ENCODE measurements around the gene DEDD2.
A peak's percentile ranks its signal among the peaks of the same experiment; 100 is the strongest.

The DEDD2 gene

DNA sequence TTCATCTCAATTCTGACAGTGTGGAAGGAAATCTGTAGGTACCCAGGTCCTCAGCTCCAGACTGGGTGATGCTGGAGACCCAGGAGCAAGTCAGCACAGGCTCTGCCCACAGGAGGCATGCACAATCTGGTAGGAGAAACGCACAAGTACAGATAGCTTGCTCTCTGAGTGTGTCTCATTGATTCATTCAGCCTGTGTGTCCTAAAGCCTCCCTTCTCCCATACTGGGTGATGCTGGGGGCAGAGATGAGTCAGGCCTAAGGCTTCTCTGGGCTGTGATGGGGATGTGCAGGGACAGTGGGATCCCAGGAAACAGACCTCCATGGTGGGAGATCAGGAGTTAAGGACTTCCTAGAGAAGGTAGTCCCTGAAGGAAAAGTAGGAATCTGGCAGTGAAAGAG is 9.4 kb upstream of the DEDD2 start:
- no peak for DNase-seq

DNA sequence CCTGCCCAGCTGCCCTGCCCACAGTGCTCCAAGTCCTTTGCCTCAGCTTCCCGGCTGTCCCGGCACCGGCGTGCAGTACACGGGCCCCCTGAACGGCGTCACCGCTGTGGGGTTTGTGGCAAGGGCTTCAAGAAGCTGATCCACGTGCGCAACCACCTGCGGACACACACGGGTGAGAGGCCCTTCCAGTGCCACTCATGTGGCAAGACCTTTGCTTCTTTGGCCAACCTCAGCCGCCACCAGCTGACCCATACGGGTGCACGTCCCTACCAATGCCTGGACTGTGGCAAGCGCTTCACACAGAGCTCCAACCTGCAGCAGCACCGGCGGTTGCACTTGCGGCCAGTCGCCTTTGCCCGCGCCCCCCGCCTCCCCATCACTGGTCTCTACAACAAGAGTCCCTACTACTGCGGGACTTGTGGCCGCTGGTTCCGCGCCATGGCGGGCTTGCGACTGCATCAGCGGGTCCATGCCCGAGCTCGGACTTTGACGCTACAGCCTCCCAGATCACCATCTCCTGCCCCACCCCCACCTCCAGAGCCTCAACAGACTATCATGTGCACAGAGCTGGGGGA is 8.3 kb upstream of the DEDD2 start:
- no peak for DNase-seq

DNA sequence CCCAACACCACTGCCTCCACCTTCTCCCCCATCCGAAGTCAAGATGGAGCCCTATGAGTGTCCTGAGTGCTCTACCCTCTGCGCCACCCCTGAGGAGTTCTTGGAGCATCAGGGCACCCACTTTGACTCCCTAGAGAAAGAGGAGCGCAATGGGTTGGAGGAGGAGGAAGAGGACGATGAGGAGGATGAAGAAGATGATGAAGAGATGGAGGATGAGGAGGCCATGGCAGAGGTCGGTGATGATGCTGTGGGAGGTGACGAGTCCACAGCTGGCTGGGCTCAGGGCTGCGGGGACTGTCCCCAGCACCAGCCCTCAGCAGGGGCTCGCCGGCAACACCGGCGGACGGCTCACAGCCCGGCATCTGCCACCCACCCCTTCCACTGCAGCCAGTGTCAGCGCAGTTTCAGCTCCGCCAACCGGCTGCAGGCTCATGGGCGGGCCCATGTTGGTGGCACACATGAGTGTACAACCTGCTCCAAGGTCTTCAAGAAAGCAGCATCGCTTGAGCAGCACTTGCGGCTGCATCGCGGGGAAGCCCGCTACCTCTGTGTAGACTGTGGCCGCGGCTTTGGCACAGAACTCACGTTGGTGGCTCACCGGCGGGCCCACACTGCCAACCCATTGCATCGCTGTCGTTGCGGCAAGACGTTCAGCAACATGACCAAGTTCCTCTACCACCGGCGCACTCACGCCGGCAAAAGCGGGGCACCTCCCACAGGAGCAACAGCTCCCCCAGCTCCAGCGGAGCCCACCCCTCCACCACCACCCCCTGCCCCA is 7.7 kb upstream of the DEDD2 start:
- no peak for DNase-seq

DNA sequence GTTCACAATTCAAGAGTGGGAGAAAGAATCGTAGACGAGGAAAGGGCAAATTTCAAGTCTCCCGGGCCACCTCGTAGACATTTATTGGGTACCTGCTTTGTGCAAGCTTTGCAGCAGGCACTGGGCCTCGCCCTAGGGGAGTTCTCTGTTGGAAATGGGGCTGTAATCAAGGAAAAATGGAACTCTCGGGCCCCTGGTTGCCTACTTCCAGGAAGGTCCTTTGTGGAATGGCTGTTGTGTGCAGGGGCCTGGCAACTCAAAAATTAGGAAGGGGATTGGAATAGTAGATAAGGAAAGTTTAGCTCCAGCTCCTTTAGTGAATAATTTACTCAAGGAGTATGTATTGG is 3.2 kb upstream of the DEDD2 start:
- DNase-seq, result no peak

DNA sequence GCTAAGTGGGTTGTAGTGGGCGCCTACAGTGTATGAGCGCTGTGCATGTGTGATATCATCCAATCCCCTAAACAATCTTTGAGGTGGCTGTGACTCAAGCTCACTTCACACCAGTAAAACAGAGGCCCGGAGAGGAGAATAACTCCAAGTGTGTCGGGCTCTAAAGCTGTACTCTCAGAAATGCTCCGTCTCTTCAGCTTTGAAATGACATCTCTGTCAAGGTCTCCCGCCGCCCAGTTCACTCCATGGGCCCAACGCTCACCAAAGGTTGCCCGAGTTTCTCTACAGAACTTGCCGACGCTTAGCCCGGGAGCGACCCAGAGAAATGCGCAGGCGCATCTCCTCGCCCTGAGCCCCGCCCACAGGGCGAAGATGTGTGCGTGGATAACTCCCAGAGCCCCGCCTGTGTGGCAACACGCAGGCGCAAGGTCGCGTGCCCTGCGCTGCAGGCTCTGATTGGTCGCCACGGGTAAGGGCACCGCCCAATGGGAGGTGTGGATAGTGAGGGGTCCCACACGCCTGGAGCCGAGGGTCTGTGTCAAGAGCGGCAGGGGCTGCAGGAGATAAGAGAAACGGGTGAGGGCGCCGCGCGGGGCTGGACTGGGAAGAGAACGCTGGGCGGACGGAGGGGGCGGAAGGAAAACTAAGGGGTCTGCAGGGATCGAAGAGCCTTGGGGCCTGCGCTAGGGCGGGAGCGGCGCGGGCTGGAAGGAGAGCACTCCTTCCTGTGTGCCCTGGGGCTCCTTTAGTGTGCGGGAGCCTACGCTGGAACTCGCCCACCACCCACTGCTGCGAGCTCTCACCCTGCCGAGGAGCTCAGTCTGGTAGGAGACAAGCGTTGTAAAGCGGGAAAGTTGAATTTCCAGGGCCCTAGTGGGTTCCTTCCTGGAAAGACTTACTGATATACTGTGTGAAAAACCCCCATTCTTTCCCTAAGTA is 2.6 kb upstream of the DEDD2 start, which contains the start of gene ZNF526:
TSS of gene ZNF526 (plus strand) at position 501 of the 939 bp plus-strand sequence. CDS start 4,092 bp downstream, outside the sequence.
- DNase-seq, result peak; percentile 97

DNA sequence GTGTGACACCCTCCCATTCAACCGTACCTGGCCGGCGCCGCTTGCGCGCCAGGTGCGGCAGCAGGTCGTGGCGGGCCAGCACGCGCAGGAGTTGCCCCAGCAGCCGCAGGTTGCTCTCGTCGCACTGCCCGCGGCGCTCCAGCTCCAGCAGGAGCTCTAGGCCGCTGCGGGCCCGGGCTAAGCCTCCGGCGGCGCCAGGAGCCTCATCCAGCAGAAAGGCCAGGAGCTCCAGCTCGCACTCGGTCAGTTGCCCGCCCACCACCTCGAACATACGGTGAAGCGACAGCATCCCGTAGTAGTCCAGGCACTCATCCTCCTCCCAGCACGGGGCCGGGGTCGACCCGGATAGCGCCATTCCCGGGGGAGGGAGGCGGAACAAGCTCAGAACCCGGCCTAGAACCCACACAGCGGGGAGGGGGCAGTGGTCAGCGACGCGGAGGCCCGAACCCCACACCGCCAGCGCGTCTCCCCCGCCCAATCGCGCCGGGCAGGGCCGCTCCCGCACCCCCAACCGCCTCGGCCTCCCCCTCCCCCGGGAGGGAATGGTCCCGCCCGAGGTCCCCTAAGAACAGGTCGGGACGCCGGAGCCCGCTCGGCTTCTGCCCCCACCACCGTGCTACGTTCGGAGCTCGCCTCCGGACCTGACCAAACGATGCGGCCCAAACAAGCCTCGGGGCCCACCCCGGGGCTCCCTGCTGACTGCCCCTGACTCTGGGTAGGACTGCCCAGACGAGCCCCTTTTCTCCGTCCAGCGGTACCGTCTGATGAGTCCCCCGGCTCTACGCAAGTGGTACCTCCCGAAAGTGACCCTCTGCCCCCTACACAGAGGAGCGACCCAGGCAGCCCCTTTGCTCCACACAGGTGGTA is 591 bp downstream of the DEDD2 start:
- DNase-seq, result peak; percentile 31

DNA sequence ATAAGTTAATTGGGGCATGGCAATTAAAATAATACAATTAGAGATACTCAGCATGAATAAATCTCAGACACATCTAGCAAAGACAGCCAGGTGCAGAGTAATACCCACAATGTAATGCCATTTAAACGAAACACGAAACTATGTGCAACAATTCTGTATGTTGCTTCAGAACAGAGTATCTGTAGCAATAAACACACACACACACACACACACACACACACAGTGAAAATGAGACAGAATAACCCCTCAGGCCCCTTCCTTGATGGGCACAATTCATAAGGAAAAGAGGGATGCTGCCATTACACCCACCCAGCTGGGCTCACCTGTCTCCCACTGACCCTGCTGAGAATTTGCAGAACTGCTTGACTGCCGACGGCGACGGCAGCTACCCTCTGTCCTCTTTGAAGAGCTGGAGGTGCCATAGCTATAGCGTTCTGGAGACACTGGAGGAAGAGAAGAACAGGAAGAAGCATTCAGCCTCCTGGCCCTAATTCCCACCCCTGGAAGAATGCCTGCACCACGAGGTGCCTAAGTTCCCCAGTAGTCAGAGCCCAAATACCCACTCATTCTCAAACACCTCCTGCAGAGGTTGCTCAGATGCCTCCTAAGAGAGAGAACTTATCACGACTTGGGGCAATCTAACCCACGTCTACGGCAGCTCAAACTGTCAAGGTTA is 2.5 kb downstream of the DEDD2 start:
- no peak for DNase-seq

DNA sequence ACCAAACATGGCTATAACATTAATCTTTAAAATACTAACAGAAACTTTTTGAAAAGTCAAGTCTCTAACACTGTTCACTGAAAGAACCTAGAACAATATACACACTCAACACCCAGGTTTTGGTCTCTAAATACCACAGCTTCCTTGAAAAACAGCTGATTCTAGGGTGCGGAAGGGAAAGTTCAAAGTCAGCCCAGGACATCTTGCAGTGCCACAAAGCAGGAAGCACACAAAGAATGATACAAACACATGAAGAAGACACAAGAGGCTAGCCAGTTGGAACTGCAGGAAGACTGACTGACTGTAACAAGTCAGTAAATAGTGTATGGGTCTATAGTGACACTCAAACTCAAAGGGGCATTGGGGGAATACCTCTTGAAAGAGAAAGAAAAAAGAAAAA is 4.6 kb downstream of the DEDD2 start:
- DNase-seq, result no peak

DNA sequence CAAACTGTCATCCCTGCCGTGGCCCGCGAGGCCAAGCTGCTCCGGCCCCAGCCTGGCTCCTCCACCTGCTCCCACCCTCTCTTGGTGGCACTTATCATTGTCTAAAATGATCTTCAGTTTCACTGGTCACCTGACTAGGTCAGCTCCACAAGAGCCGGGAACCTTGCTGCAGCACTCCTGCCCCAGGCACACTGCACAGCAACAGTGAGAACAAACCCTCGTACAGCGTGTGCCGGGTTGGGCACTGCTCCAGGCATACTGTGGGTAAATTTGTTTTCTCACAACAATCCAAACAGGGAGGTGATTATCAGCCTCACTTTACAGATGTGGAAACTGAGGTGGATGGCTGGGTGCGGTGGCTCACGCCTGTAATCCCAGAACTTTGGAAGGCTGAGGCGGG is 8.9 kb downstream of the DEDD2 start:
- DNase-seq, result no peak

DNA sequence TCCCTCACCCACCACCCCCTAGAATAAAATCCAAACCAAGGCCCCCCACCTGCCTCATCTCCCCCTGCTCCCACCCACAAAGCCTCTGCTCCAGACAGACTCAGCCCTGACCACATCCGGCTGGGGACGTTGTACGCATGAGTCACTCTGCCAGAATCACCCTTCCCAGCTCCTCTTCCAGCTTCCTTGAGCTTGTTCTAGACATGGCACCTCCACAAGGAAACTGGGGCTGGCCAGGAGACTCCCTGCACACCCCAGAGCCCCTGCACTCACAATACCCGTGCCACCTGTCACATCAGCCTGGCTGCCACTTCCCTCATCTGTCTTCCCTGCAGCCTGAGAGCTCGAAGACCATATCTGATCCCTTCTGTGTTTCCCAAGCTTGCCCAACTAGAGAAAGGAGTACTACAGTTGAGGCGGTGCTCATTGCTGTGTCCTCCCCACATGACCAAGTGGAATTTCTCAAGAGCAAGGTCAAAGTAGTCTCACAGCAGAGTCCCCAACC is 9.7 kb downstream of the DEDD2 start:
- no peak for DNase-seq

DNA sequence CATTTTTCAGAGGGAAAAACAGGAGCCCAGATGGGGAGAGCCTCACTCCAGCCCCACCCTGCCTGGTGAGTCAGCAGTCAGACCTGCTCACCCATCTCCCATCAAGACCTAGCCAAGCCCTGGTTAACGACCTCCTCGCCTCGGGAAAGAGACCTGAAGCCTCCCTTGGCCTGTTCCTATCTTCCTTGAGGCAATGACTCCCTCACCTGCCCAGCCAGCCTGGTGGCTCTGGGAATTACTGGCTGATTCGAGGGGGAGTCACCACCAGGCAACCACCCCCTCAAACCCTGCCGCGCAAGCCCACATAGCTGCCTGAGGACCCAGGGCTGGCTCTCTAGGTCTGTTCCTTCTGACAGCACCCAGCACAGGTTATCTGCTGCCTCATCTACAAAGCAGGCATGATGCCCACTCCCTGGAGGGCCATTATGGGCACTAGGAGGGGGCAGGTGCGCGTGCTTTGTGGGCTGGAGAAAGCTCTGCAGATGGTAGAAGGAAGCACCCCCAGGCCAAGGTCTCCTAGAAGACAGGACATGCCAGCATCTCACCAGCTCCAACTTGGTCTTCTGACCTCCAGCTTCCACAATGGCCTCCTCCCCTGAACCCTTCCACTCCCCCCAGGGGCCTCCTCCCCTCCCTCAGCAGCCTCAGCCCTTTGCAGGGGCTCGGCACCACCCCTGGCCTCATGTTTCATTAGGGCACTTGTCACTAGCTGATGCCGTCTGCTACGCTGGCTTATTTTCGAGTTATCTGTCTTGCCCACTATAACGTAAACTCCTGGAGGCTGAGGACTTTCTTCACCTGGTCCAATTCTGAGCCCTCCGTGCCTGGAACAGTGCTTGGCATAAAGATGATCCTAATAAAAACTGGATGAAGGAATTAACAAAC is 10.4 kb downstream of the DEDD2 start:
- no peak for DNase-seq

DNA sequence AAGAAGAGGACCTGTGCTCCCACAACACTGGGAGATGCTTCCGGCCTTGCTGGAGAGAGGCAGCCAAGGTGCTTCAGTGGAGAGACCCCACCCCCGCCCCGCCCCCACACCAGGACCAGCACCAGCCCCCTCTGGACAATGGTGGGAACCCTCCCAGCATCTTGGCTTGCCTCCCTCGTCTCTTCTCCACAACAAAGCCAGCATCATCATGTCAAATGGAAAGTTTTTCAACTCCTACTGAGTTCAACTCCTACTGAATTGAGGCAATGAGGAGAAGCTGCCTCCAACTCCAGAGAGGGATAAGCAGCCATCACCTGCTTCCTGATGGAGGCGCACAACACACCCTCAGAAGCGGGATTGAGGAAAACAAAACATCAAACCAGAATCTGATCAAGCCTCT is 12.8 kb downstream of the DEDD2 start:
- no peak for DNase-seq

DNA sequence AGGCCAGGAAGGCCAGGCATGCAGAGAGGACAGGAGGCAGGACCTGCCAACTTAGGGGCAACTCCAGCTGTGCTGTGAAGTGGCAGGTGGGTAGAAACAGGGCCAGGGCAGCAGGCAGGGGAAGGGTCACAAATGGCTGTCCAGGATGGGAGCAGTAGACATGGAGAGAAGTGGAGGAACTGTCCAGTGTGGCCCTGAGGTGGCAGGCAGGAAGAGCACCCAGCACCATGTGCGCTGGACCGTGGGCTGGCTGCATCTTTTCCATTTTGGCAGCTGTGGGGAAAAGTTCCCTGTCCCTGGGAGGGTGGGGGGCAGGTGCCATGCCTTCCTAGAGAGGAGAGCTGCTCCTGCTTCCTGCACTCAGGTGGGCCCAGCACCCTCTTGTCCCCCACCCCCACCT is 13.8 kb downstream of the DEDD2 start:
- no peak for DNase-seq

DNA sequence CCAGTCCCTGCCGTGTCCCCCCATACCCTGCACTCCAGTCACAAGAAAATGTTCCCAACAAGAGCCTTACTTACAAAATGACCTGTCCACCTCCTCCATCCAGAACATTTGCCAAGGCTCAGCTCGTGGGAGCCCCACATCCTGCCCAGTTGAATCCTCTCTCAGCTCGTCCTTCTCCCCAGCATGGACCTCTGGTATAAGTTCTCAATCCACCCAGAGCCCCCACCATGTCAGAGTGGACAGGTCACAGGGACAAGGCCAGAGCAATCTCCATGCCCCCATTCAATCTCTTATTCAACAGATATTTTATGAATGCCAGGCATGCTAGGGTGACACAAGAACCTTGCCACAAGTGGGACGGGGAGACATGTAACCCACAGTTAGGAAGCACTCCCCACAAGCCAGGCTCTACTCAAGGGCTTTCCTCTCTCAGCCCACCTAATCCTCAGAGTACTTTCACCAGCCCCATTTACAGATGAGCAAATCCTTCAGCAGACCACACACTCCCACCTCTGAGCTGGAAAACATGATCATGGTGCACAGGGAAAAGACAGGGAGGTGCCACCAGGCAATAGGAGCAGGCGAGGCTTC is 15.1 kb downstream of the DEDD2 start:
- DNase-seq, result no peak

DNA sequence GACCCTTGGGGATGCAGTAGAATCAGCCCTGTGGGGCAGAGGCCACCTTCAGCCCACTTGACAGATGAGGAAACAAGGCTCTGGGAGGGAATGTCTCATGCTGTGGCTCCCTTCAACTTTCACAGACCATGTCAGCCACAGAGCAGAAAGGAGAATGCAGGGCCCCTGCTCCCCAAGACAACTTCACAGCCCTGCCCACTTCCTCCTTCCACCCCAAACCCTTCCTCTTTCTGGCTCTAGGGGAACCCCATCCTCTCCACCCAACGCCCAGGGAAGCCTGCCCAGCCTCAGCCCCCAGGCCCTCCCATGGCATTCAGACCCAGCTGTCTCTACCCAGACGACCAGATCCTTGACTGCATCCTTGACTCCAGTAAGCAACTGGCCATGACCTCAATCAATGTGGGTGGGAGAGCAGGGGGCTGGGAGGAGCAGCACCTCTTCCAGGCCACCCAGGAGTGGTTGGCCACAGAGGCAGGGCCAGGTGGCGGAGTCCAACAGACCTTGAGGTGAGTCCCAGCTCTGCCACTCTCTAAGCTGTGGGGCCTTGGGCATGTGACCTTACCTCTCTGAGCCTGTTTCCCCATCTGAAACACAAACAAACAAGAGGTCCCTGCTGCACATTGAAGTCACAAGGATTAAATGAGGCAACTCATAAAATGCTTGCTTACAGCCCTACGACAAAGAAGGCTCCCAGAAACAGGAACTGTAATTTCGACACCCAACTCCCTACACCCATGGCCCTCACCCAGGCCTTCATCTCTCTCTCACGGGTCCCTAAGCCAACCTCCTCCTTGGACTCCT is 15.8 kb downstream of the DEDD2 start:
- no peak for DNase-seq

DNA sequence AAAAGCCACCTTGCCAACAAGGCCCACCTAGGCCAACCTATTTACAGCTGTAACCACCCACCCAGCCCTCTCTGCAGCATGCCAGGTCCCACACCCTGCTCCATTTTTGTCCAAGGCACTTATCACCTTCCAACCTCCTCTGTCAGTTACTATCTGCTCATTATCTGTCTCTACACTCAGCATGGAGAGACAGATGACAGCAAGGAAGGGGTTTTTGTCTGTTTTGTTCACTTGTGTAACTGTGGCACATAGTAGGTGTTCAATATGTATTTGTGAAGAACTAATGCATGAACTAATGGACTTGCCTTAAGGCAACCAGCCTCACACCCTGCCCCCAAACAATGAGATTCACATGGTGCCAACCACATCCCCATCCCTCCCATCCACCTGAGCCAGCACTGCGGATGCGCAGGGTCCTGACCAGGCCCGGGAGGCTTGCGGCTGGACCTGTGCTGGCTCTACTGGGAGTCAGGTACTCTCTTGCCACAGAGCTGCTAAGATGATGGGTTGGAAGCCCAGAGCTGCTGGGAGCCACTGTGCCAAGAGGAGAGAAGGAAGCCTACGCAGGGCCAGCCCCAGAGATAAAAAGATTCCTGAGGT is 17.3 kb downstream of the DEDD2 start:
- DNase-seq, result no peak

DNA sequence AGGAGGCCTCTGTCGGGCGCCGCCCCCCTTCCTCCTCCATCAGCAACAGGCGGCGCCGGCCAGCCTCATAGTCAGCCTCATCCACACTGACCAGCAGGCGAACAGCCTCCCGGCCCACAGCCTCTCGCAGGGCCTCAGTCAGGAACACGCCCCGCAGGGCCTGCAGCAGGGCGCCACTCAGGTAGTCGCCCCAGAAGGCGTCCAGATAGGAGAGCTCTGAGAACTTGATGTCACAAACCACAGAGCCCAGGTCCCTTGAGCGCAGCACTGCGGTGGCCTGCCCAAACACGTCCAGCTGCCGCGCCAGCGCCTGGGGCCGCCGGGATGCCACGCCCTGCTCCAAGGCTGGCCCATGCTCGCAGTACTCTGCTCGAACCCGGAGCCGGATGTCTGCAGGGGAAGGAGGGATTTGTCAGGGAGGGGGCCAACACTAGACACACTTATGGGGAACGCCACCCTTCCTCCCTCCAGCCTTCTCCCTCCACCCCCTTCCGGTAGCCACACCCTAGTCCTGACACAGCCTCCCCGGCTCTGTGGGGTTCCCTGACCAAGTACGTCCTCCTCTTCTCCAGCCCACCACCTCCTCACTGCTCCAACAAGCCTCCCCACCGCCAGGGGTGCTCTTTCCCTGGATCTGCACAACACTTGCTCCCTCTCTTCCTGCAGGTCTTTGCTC is 17.9 kb downstream of the DEDD2 start:
- DNase-seq, result no peak

DNA sequence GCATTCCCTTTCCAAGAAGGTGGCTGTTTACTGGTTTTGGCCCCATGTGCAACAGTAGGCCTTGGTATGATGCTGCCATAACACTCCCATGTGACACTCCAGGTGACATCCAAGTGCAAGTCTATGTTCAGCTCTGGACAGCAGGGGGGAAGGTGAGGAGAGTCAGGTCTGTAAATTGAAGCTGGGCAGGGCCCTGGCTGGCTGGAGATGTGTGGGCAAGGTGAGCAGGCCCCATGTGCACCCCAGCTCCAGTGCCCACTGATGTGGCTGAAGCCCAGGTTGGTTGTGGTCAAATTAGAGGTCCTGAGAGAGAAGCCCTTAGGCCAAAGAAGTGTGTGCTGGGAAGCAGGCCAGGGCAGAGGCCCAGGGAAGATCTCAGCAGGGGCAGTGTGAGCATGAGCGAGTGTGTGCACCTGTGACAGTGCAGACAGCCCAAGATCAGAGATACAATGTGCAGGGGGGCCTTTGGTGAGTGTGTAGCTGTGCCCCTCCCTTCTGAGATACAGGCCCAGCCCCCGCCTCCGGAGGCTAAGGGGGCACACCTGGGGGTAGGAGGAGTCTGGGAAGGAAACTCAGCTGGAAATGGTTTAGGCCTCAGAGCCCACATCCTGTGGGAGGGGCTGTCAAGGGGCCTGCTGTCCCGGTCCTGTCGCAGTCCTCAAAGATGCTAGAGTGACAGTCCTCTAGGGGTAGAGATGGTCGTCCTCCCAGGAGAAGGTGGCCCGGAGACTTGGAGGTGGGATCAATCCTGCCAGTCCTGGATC is 18.6 kb downstream of the DEDD2 start:
- DNase-seq, result no peak

All from COR-L47 (cell line).